ENCODE measurements around the gene DLK1. TPM values are rescaled to one million over a fixed set of nuclear protein-coding genes. Genes with fewer than 3 reads are reported as not detected.

DLK1 gene
- total RNA-seq, 1 donor from 2014 or later, result 1.3 TPM

DNA sequence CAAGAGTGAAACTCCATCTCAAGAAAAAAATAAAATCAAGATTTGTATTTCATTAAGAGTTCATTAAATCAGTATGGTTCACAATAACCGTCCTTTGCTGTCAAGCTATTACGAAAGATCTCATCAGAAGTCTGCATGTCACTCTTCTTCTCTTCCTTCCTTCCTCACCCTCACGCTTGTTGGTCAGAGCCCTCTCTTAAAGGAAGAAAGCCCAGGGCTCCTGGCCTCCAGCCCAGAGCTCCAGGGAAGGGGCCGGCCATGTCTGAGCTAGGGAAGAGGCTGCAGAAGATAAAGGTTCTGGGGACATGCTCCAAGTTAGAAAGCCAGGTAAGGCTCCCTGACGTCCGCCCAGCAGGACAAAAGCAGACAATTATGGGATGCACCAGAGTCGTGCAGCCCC lies 43.1 kb upstream of the DLK1 start:
- Mint-ChIP-seq H3K27me3 (ENCODE audit: unreplicated experiment) (peaks cover 6% of the 10 kb centered on the region), H3K4me3 (ENCODE audit: unreplicated experiment) (no peak overlapping the region), H3K4me1 (ENCODE audit: unreplicated experiment) (peaks cover 29% of the 10 kb centered on the region), H3K9me3 (ENCODE audit: unreplicated experiment) (no peaks in the 10 kb centered on the region), H3K27ac (ENCODE audit: unreplicated experiment) (no peak overlapping the region), H3K36me3 (ENCODE audit: low read depth, unreplicated experiment) (no peaks in the 10 kb centered on the region)
- TF ChIP-seq, protein P1, sequence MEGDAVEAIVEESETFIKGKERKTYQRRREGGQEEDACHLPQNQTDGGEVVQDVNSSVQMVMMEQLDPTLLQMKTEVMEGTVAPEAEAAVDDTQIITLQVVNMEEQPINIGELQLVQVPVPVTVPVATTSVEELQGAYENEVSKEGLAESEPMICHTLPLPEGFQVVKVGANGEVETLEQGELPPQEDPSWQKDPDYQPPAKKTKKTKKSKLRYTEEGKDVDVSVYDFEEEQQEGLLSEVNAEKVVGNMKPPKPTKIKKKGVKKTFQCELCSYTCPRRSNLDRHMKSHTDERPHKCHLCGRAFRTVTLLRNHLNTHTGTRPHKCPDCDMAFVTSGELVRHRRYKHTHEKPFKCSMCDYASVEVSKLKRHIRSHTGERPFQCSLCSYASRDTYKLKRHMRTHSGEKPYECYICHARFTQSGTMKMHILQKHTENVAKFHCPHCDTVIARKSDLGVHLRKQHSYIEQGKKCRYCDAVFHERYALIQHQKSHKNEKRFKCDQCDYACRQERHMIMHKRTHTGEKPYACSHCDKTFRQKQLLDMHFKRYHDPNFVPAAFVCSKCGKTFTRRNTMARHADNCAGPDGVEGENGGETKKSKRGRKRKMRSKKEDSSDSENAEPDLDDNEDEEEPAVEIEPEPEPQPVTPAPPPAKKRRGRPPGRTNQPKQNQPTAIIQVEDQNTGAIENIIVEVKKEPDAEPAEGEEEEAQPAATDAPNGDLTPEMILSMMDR (IDR thresholded peaks at IDR 0.05; ENCODE audit: unreplicated experiment), result no peak
- no peak for DNase-seq (ENCODE audit: low spot score)

DNA sequence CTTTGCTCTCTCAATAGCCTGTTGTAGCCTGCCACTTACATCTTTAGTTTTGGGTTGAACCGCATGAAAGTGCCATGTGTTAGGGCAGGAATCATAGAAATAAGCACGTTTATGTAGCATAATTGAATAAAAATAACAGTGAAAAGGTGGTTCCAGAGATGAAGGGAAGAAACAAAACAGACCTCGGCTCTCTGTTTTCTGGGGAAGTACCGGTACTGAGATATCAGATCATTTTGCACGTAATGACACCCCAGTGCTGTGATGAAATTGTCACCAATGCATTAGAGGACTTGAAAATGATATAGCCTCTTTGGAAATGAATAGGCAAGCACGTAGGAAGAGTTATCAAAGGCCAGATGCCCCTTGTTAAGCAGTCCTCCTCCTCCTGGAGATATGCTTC lies 42.5 kb upstream of the DLK1 start:
- H3K4me1 Mint-ChIP-seq (ENCODE audit: unreplicated experiment), result peaks cover 32% of the 10 kb centered on the region

DNA sequence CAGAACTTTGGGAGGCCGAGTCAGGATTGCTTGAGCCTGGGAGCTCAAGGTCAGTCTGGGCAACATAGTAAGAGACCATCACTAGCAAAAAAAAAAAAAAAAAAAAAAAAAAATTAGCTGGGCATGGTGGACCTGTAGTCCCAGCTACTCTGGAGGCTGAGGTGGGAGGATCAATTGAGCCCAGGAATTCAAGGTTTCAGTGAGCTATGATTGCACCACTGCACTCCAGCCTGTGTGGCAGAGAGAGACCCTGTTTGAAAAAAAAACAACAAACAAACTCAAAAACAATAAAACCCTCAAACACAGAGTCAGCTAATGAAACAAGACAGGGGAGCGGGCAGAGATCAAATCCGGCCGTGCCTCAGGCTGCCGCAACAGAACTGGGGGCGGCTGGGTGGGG lies 41.7 kb upstream of the DLK1 start:
- H3K9me3 Mint-ChIP-seq (ENCODE audit: unreplicated experiment), result no peaks in the 10 kb centered on the region
- H3K4me1 Mint-ChIP-seq (ENCODE audit: unreplicated experiment), result peaks cover 32% of the 10 kb centered on the region
- H3K36me3 Mint-ChIP-seq (ENCODE audit: low read depth, unreplicated experiment), result no peaks in the 10 kb centered on the region
- H3K4me3 Mint-ChIP-seq (ENCODE audit: unreplicated experiment), result no peak overlapping the region
- DNase-seq (ENCODE audit: low spot score), result no peak
- peak overlapping the region; percentile 64 for H3K27ac Mint-ChIP-seq (ENCODE audit: unreplicated experiment)
- TF ChIP-seq, protein P1 (IDR thresholded peaks at IDR 0.05; ENCODE audit: unreplicated experiment), result no peak
- peaks cover 6% of the 10 kb centered on the region for H3K27me3 Mint-ChIP-seq (ENCODE audit: unreplicated experiment)

More for the DNA sequence above, 42.5 kb upstream of the DLK1 start:
- Mint-ChIP-seq H3K4me3 (ENCODE audit: unreplicated experiment) (peak overlapping the region; percentile 53), H3K9me3 (ENCODE audit: unreplicated experiment) (no peaks in the 10 kb centered on the region), H3K27me3 (ENCODE audit: unreplicated experiment) (peaks cover 6% of the 10 kb centered on the region), H3K27ac (ENCODE audit: unreplicated experiment) (no peak overlapping the region), H3K36me3 (ENCODE audit: low read depth, unreplicated experiment) (no peaks in the 10 kb centered on the region)
- TF ChIP-seq, protein P1 (IDR thresholded peaks at IDR 0.05; ENCODE audit: unreplicated experiment), result no peak
- no peak for DNase-seq (ENCODE audit: low spot score)

DNA sequence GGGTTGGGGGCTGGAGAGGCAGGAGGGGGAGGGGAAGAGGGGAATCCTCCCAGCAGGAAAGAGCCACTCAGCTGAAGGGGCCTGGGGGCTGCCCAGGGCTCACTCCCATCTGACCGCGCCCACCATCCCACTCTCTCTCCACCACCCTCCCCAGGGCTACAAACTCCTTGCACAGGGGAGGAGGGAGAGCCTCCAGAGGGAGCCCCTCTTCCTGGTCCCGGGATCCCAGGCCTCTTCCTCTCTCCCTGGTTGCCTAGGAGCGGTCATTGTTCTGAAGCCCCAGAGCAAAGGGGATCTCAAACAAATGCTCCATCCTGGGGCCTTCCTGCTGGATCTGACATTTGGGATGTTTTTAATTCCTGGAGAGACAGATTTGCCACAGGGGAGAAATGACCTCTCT lies 39.8 kb upstream of the DLK1 start:
- Mint-ChIP-seq H3K36me3 (ENCODE audit: low read depth, unreplicated experiment) (no peaks in the 10 kb centered on the region), H3K4me3 (ENCODE audit: unreplicated experiment) (no peak overlapping the region), H3K4me1 (ENCODE audit: unreplicated experiment) (peaks cover 25% of the 10 kb centered on the region), H3K9me3 (ENCODE audit: unreplicated experiment) (no peaks in the 10 kb centered on the region), H3K27me3 (ENCODE audit: unreplicated experiment) (peaks cover 6% of the 10 kb centered on the region), H3K27ac (ENCODE audit: unreplicated experiment) (peak overlapping the region; percentile 18)
- TF ChIP-seq, protein P1 (IDR thresholded peaks at IDR 0.05; ENCODE audit: unreplicated experiment), result no peak
- DNase-seq (ENCODE audit: low spot score), result peak; percentile 29

DNA sequence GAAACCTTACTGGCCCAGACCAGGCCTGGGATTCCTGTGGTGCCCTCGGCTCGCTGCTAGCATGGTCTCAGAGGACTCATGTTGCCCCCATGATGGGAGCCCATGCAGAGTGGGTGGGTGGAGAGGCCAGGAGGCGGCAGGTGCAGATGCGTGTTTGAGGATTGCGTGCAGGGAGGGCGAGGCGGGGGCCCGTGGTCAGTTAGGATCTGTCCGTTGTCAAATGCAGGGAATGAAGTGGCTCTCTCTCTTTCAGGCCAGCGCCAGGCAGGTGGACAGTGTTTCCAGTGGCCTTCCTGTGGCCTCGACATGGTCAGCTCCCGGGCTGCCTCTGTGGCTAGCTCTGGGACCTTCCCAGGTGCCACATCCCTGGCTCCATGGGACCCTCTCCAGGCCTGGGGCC lies 39.3 kb upstream of the DLK1 start:
- Mint-ChIP-seq H3K4me3 (ENCODE audit: unreplicated experiment) (no peak overlapping the region), H3K27ac (ENCODE audit: unreplicated experiment) (peak overlapping the region; percentile 57), H3K36me3 (ENCODE audit: low read depth, unreplicated experiment) (no peaks in the 10 kb centered on the region), H3K9me3 (ENCODE audit: unreplicated experiment) (no peaks in the 10 kb centered on the region), H3K27me3 (ENCODE audit: unreplicated experiment) (peaks cover 9% of the 10 kb centered on the region), H3K4me1 (ENCODE audit: unreplicated experiment) (peaks cover 25% of the 10 kb centered on the region)
- DNase-seq (ENCODE audit: low spot score), result no peak
- TF ChIP-seq, protein P1 (IDR thresholded peaks at IDR 0.05; ENCODE audit: unreplicated experiment), result no peak
